NT2/D1 (cell line): ENCODE results near the gene BIRC5.

ENCODE experiments used
- DNase-seq: peaks from one replicate; pipeline ENCODE4 v3.0.0-alpha.2; 2011; ENCODE audit warnings: low read depth, low spot score
- H3K27me3 ChIP-seq: 2 replicates; pipeline ENCODE4 v1.6.0; 2011; ENCODE audit warnings: mild to moderate bottlenecking; ENCODE audit not compliant: insufficient read length, insufficient read depth
- H3K36me3 ChIP-seq: 2 replicates; pipeline ENCODE4 v1.6.1; 2011; ENCODE audit warnings: mild to moderate bottlenecking, low read length, mixed read lengths; ENCODE audit not compliant: insufficient read depth, insufficient read length
- H3K4me1 ChIP-seq: 2 replicates; pipeline ENCODE4 v1.5.1; 2011; ENCODE audit not compliant: insufficient read depth, insufficient read length
- H3K4me3 ChIP-seq: 2 replicates; pipeline ENCODE4 v1.5.1; 2011; ENCODE audit warnings: low read depth; ENCODE audit not compliant: insufficient read length
- H3K9ac ChIP-seq: 2 replicates; pipeline ENCODE4 v1.6.0; 2011; ENCODE audit warnings: low read depth; ENCODE audit not compliant: insufficient read length
- H3K9me3 ChIP-seq: 2 replicates; pipeline ENCODE4 v1.5.1; 2011; ENCODE audit warnings: mild to moderate bottlenecking, low read length; ENCODE audit not compliant: insufficient read depth
- SUZ12 ChIP-seq: IDR thresholded peaks from 2 replicates; pipeline ENCODE4 v1.6.1; 2011; ENCODE audit not compliant: insufficient read length, insufficient read depth; ENCODE audit errors: extremely low read depth
- YY1 ChIP-seq: IDR thresholded peaks from 2 replicates; pipeline ENCODE4 v1.6.1; 2011; ENCODE audit not compliant: insufficient read length, insufficient read depth
- ZNF274 ChIP-seq: IDR thresholded peaks from 2 replicates; pipeline ENCODE4 v1.6.1; 2011; ENCODE audit warnings: mild to moderate bottlenecking, low read depth, low read length

The BIRC5 gene

DNA sequence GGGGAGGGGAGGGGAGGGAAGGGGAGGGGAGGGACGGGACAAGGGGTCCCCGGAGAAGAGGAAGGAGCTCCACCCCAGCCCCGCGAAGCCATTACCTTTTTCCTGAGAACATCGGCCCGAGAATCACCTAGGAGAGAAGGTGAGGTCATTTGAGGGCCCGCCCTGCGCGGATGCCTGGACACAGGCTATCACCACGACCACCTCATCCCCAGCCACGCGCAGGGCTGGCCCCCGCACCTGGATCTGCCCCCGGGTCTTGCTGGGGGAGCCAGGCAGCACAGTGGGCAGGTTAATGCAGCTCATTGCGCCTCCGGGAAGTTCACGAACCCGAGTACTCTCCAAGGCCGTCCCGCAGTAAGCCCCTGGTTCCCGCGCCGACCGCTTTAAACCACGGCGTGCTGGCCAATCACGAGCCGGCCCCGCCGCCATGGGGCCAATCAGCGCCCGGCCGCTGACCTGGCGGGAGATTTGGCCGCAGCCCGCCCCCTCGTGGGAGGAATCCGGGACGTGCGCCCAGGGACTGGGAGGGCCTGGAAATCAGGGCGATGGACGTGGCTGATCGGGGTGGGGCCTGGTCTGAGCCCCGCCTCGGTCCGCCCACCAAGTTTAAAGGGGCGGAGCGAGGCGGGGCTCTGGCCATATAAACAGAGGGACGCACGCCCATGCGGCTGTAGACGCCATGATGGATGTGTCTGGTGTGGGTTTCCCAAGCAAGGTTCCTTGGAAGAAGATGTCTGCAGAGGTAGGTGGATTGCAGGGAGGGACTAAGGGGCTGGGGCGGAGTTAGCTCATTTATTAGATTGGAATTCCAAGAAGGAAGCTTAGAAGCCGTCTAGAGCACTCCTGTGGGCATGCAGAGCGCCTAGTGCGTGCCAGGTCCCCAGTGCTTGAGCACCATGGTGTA is 27.1 kb upstream of the BIRC5 start, which contains the start of the genes AFMID and TK1:
Gene AFMID (plus strand): TSS at position 671 of the 904 bp plus-strand sequence. CDS start 9 bp downstream, at position 680.
Gene TK1 (minus strand): TSS at position 361 of the 904 bp plus-strand sequence. CDS start 58 bp downstream, at position 303.
- H3K36me3 ChIP-seq: peaks cover 52% of the 10 kb centered on the region
- H3K9me3 ChIP-seq: no peaks in the 10 kb centered on the region
- no peak for TF ChIP-seq ZNF274
- peak; percentile 70 for TF ChIP-seq YY1
- TF ChIP-seq SUZ12: no peak
- peaks cover 16% of the 10 kb centered on the region for H3K4me1 ChIP-seq
- peak; percentile 92 for DNase-seq
- H3K9ac ChIP-seq: peak within 1 kb of the TSS; percentile 96
- peak within 1 kb of the TSS; percentile 90 for H3K4me3 ChIP-seq
- H3K27me3 ChIP-seq: no peaks in the 10 kb centered on the region

GRCh38 chr17:78196716-78197115 is 17.3 kb upstream of the BIRC5 start:
- Histone ChIP-seq H3K9me3 (no peaks in the 10 kb centered on the region), H3K9ac (no peak overlapping the region), H3K4me1 (peaks cover 11% of the 10 kb centered on the region), H3K4me3 (no peak overlapping the region), H3K36me3 (peaks cover 45% of the 10 kb centered on the region), H3K27me3 (no peaks in the 10 kb centered on the region)
- no peak for DNase-seq
- no peak for TF ChIP-seq YY1
- TF ChIP-seq ZNF274: no peak
- no peak for TF ChIP-seq SUZ12

DNA sequence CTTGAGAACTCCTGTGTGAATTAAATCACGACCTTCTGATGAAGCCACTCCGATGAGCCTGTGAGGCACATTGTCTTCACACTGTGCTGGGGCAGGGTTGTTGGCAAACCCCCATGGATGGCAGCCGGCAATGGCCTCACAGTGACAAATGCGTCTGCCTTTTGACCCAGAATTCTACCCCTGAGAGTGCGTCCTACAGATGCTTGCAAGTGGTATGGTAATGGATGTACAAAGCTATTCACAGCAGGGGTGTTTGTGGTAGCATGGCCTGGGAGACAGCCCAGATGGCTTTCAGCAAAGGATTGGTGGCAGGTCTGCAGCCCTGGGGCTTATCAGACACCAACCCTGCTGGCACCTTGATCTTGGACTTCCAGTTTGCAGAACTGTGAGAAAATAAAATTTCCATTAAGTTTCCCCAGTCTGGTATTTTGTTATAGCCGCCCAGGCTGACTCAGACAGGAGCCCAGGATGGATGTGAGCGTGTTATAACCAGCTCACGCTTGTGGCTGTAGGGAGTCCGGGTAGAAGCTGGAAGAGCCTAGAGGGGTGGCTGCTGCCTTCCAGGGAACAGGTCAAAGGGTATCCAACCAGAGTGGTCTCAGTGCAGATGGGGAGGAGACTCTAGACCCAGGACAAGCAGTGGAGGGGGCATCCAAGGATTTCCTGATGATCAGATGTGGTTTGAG is 16.8 kb upstream of the BIRC5 start:
- DNase-seq: peak; percentile 48
- no peak overlapping the region for H3K4me3 ChIP-seq
- H3K9me3 ChIP-seq: no peaks in the 10 kb centered on the region
- H3K36me3 ChIP-seq: peaks cover 44% of the 10 kb centered on the region
- peaks cover 11% of the 10 kb centered on the region for H3K4me1 ChIP-seq
- H3K27me3 ChIP-seq: no peaks in the 10 kb centered on the region
- TF ChIP-seq ZNF274 (no peak), YY1 (no peak), SUZ12 (no peak)
- no peak overlapping the region for H3K9ac ChIP-seq

DNA sequence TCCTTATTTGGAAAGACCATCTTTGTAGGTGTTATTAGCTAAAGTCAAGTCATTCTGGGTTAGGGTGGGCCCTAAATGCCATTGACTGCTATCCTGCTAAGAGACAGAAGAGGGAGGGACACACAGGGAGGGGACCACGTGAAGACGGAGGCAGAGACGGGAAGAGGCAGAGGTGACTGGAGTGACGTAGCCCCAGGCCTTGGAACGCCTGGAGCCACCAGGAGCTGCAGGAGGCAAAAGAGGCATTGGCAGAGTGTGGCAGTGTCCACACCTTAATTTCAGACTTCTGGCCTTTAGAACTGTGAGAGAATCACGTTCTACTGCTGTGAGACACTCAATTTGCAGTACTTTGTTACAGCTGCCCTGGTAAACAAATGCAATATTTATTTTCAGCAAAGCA is 13.6 kb upstream of the BIRC5 start:
- Histone ChIP-seq H3K27me3 (no peaks in the 10 kb centered on the region), H3K4me1 (peaks cover 9% of the 10 kb centered on the region), H3K4me3 (no peak overlapping the region), H3K9me3 (no peaks in the 10 kb centered on the region), H3K9ac (no peak overlapping the region), H3K36me3 (peaks cover 53% of the 10 kb centered on the region)
- TF ChIP-seq YY1 (no peak), SUZ12 (no peak), ZNF274 (no peak)
- DNase-seq: no peak

DNA sequence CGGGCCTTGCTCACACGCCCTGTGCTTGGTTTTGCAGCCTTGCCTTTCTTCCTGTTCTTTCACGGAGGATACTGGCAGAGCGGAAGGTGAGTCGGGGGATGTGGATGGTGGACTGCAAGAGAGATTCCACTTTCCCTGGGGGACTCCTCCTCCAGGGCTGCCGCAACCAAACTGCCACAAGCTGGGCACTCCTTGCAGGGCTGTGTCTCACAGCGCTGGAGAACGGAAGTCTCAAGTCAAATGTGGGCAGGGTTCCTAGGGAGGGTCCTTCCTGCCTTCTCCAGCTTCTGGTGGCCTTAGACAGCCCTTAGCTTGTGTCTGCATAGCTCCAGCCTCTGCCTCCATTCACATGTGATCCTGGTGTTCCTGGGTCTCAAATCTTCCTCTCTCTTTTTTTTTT is 11.4 kb upstream of the BIRC5 start:
- H3K4me1 ChIP-seq: peaks cover 2% of the 10 kb centered on the region
- peaks cover 61% of the 10 kb centered on the region for H3K36me3 ChIP-seq
- no peak for DNase-seq
- no peak for TF ChIP-seq ZNF274
- H3K9me3 ChIP-seq: no peaks in the 10 kb centered on the region
- no peak overlapping the region for H3K9ac ChIP-seq
- no peak overlapping the region for H3K4me3 ChIP-seq
- no peaks in the 10 kb centered on the region for H3K27me3 ChIP-seq

DNA sequence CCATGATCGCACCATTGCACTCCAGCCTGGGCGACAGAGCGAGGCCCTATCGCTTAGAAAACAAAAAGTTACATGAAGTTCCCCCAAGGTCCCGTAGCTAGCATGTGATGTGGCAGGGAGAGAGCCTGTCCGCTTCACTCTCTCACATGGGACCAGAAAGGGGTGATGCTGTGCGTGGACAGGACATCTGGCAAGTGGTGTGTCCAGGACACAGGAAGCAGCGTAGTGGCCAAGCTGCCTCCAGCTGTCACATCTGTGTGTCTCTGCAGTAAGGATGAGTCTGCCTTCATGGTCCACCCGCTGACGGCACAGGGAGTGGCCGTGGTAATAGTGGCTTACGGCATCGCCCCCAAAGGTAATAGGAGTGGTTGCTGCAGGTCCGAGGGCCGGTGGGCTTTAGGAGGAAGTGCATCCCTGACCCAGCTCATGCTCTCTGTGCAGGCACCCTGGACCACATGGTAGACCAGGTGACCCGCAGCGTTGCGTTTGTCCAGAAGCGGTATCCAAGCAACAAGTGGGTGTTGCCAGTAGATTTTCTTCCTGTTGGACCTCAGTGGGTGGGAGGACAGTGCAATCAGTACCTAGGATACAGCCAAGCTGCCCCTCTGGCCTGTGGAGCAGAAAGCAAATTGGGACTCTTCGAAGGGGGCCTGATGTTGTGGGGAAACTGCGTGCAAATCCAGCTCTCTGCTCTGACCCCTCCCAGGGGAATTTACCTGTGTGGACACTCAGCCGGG is 9.5 kb upstream of the BIRC5 start:
- Histone ChIP-seq H3K36me3 (peaks cover 50% of the 10 kb centered on the region), H3K9ac (no peak overlapping the region), H3K4me3 (no peak overlapping the region), H3K9me3 (no peaks in the 10 kb centered on the region), H3K4me1 (no peaks in the 10 kb centered on the region), H3K27me3 (no peaks in the 10 kb centered on the region)
- DNase-seq: no peak
- TF ChIP-seq YY1 (no peak), SUZ12 (no peak), ZNF274 (no peak)
